Activated CD8-positive, alpha-beta memory T cell treated with anti-CD3 and anti-CD28 coated beads, Interleukin-2, amount 10 ng/mL, durations not matched to agents 7 days and 5 days (primary cell): Measurements from ENCODE around the gene LHFPL3. TPM values are rescaled to one million over a fixed set of nuclear protein-coding genes. Genes with fewer than 3 reads are reported as not detected.

Experiments
- ATAC-seq: fragments of 150-1000 bp; cut with Tn5 transposase; one replicate; pipeline ENCODE4 v1.10.0; 2021; ENCODE audit warnings: moderate library complexity
- CTCF ChIA-PET: fragments of 350-600 bp; sonication (Branson Sonifier 250); formaldehyde crosslinking; loops from one replicate; lab custom pipeline; 2021; ENCODE audit warnings: antibody characterized with exemption; lab: Charles Lee
- DNase-seq: peaks from one replicate; pipeline ENCODE4 v3.0.0-alpha.2; 2020
- H3K27ac Mint-ChIP-seq: one replicate; pipeline ENCODE4 v1.8.0; 2021; ENCODE audit warnings: mild to moderate bottlenecking, mixed read lengths
- H3K27me3 Mint-ChIP-seq: one replicate; pipeline ENCODE4 v1.8.0; 2021; ENCODE audit warnings: mixed read lengths
- H3K36me3 Mint-ChIP-seq: one replicate; pipeline ENCODE4 v1.8.0; 2021; ENCODE audit warnings: mild to moderate bottlenecking, mixed read lengths
- H3K4me1 Mint-ChIP-seq: one replicate; pipeline ENCODE4 v1.8.0; 2021; ENCODE audit warnings: mixed read lengths
- H3K4me3 Mint-ChIP-seq: one replicate; pipeline ENCODE4 v1.8.0; 2021; ENCODE audit warnings: mild to moderate bottlenecking, moderate library complexity, mixed read lengths
- H3K9me3 Mint-ChIP-seq: one replicate; pipeline ENCODE4 v1.8.0; 2022; ENCODE audit warnings: low read depth, mixed read lengths
- total RNA-seq, 2 experiments: library from RNA; stranded (reverse); gene quantifications; one replicate each; pipeline ENCODE4 v1.2.3, GENCODE V29; 2021

Gene LHFPL3
- total RNA-seq, 2 experiments from 2014 or later: not detected

DNA sequence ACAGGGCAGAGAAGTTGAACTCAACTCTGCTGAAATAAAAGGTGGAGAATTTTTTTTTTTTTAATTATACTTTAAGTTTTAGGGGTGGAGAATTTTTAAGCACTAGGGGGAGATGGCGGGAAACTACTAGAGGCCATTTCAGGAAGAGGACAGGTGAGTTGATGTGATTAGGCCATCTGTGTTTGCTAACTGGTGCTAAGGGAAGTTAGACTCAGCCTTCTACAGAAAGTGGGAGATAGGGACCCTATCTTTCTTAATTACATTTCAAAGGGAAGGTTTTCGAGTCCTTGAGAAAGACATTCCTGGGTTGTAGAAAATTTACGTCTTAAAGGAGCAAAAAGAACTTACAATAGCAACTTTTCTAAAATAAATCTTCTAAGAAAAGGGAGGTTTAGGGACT lies 124.8 kb downstream of the LHFPL3 start:
- Mint-ChIP-seq H3K4me1 (no peaks in the 10 kb centered on the region), H3K36me3 (no peaks in the 10 kb centered on the region), H3K27ac (no peak overlapping the region), H3K4me3 (no peak overlapping the region), H3K9me3 (no peaks in the 10 kb centered on the region), H3K27me3 (peaks cover under 1% of the 10 kb centered on the region)
- CTCF ChIA-PET: no interaction called here
- ATAC-seq (no peak), DNase-seq (no peak)

DNA sequence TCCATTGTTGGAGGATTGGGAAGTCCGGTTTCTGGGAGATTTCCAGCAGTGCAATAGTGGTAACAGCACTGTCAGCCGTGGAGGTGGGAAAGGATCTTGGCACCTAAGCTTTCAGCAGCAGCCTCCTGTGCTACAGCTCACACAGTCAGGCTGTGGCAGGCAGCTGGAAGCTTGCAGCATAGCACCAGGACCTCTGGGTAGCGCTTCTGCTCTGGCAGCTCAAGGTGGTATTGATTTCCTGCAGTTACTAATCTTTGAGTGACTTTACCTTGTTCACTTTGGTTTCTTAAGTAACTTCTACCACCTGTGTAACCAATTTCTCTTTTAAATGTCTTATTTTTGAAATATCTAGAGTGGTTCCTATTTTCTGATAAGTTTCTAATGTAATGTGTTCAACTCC lies 130.5 kb downstream of the LHFPL3 start:
- H3K9me3 Mint-ChIP-seq: no peaks in the 10 kb centered on the region
- CTCF ChIA-PET: no interaction called here
- H3K4me1 Mint-ChIP-seq: no peaks in the 10 kb centered on the region
- DNase-seq (no peak), ATAC-seq (no peak)
- no peak overlapping the region for H3K27ac Mint-ChIP-seq
- H3K27me3 Mint-ChIP-seq: no peaks in the 10 kb centered on the region
- H3K4me3 Mint-ChIP-seq: no peak overlapping the region
- no peaks in the 10 kb centered on the region for H3K36me3 Mint-ChIP-seq

DNA sequence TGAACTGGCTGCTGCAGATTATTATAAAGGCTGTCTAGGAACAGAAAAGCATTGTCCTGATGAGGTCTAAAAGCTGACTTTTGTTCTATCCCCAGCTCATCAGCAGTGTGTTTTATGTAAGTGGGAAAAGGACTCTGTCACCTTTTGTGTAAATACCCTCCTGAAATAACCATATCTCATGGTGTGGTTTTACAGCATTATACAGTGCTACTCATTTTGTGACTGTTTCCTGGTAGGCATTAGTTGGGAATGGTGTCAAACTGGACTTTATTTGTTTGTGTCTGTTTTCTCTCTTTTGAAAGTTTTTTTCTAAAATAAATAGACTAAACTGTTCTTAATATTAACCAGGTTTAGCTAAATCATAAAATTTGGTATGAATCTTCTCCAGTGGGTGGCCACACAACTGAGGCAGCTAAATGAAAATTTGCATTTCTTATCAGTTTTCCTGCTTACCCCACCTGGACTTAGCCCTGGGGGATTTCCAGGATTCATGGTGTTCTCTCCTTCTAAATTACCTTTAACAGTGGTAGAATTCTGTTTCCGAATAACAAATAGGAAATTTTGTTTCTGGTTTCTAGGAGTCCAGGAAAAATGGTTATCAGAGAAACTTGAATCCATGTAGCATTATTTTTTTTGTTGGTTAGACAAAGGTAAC lies 140.9 kb downstream of the LHFPL3 start:
- H3K27ac Mint-ChIP-seq: no peak overlapping the region
- ATAC-seq: no peak
- CTCF ChIA-PET: no interaction called here
- no peaks in the 10 kb centered on the region for H3K4me1 Mint-ChIP-seq
- DNase-seq: no peak
- peaks cover 4% of the 10 kb centered on the region for H3K9me3 Mint-ChIP-seq
- no peaks in the 10 kb centered on the region for H3K27me3 Mint-ChIP-seq
- H3K4me3 Mint-ChIP-seq: no peak overlapping the region
- no peaks in the 10 kb centered on the region for H3K36me3 Mint-ChIP-seq

DNA sequence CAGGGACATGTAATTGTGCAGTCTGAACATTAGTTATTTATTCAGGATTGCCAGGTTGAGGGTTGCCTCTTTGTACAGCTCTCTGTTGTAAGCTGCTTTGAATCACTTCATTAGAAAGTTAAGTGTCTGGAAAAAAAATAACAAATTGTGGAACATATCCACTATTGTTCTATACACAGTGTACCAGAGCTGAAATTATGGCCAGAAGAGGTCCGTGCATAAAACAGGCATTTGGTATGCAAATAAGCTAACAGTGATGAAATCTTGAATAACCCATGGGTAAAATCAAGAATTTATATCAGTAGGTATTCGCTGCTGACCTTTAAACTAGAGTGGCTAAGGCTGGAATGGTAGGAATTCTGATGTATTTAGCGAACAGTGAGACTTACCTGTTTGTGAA lies 152.1 kb downstream of the LHFPL3 start:
- Mint-ChIP-seq H3K9me3 (no peaks in the 10 kb centered on the region), H3K27me3 (no peaks in the 10 kb centered on the region), H3K4me3 (no peak overlapping the region), H3K36me3 (no peaks in the 10 kb centered on the region), H3K4me1 (no peaks in the 10 kb centered on the region), H3K27ac (no peak overlapping the region)
- no peak for DNase-seq
- CTCF ChIA-PET: interaction anchor here (0.6 kb wide), 1 partner anchor 1034 kb away, joined by 3 read pairs; no protein-coding TSS in a partner anchor
- no peak for ATAC-seq

DNA sequence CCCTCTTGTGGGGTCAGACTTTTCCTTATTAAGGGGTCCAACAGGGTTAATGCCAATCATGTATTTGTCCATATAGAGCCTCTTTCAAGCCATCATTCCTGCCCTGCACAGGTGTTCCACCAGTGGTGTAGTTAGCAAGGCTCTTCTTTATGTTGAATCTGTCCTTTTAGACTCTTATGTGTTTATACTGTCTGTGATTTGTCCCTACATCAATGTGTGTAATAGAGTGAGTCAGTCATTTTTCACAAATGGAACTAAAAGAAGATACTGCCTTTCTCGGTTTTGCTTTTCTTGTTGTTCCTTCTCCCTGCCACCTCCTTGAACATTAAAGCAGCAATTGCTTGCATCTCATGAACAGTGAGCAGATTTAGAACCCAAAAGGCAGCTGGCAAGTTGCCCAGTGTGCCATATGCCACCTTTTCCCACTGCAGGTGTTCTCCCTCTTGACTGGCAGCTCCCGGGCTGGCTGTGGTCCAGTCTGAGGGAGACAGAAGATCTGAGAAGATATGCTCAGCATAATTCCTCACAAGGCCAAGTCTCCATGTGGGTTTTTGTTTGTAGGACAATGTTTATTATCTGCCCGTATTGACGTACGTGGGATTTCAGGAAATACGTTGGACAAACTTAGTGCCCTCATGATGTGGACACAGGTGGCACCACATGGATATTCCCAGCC lies 154.1 kb downstream of the LHFPL3 start:
- CTCF ChIA-PET: no interaction called here
- no peaks in the 10 kb centered on the region for H3K36me3 Mint-ChIP-seq
- DNase-seq (no peak), ATAC-seq (no peak)
- no peaks in the 10 kb centered on the region for H3K27me3 Mint-ChIP-seq
- H3K4me3 Mint-ChIP-seq: no peak overlapping the region
- no peaks in the 10 kb centered on the region for H3K9me3 Mint-ChIP-seq
- H3K27ac Mint-ChIP-seq: no peak overlapping the region
- no peaks in the 10 kb centered on the region for H3K4me1 Mint-ChIP-seq

DNA sequence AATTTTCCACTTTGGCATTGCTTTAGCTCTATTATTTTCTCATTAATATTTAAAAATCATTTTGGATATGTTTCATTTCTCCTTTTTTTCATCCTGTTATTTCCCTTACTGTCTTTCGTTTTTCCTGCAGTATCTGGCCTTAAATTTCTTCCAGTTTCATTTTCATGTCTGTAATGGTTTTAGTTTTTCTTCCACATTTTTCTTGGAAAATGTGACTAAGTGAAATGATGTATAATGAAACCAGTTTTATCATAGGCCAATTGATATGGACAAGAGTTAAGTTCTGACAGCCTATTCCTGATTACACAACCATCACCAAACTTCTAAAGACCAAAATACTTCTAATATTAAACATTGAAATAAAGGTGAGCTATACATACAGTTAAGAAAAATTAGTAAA lies 158.5 kb downstream of the LHFPL3 start:
- Mint-ChIP-seq H3K36me3 (no peaks in the 10 kb centered on the region), H3K27me3 (peaks cover 2% of the 10 kb centered on the region), H3K4me1 (no peaks in the 10 kb centered on the region), H3K4me3 (no peak overlapping the region), H3K27ac (no peak overlapping the region), H3K9me3 (no peaks in the 10 kb centered on the region)
- CTCF ChIA-PET: no interaction called here
- DNase-seq (no peak), ATAC-seq (no peak)

DNA sequence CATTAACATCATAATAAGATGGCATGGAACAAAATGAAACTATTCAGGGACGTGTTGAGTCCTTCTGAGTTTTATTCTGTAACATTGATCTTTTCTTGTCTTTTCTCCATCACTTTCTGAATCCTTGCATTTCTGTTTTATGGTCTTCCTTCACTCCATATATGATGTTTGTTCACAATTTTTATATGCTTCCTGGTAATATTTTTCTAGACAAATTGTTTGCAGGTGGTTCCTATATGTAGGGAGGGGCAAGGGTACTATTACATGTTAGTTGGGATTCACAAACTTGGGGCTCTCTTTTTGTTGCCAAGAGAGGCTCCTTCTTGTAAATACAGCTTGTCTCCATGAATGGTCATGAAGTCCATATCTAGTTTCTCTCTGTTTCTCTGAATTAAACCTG lies 159.2 kb downstream of the LHFPL3 start:
- Mint-ChIP-seq H3K36me3 (no peaks in the 10 kb centered on the region), H3K4me1 (no peaks in the 10 kb centered on the region), H3K27me3 (peaks cover 2% of the 10 kb centered on the region), H3K4me3 (no peak overlapping the region), H3K9me3 (no peaks in the 10 kb centered on the region), H3K27ac (no peak overlapping the region)
- no peak for DNase-seq
- ATAC-seq: no peak
- CTCF ChIA-PET: no interaction called here

DNA sequence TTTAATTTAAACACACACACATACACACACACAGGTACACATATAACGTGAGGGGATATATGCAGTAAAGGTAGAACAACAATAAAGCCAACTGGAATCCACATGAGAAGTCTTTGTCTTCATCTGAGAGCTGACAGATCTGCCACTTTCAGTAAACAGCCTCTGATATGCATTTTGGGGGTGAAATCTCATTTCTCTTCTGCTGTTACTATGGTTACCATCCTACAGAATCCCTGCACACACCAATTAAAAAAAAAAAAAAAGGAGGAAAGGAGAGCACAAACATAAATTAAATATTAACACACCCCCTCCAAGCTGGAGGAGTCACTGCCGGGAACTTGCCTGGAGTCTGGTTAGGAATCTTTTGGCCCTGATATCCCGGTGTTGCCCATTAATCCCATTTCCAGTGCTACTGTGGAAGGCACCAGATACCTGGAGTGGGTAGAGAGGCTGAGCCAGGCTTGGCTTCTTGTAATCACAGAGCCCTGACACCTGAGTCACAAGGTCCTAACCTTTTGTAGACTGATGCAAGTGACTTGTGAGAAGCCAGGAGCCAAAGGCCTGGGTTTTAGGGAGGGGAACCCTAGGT lies 169.1 kb downstream of the LHFPL3 start:
- ATAC-seq (no peak), DNase-seq (no peak)
- Mint-ChIP-seq H3K4me1 (no peaks in the 10 kb centered on the region), H3K27me3 (no peaks in the 10 kb centered on the region), H3K9me3 (no peaks in the 10 kb centered on the region), H3K4me3 (no peak overlapping the region), H3K36me3 (no peaks in the 10 kb centered on the region), H3K27ac (no peak overlapping the region)
- CTCF ChIA-PET: no interaction called here

DNA sequence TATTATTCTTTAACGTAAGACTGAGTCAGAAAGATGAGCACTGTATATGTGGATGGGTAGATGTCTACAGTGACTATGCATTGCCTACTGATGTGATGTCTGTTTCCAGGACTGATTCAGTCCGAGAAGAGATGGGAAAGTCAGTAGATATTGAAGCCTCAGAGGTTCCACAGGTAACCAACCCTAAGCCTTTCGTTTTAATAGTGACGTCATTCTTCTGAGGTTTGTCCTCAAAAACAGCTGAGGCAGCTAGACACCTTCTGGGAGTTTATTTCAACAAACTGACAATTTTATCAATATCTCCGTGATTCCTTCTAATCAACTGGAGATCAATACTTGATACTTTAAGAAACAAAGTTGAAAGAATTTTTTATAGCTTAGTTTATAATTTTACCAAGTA lies 171.6 kb downstream of the LHFPL3 start:
- DNase-seq (no peak), ATAC-seq (no peak)
- Mint-ChIP-seq H3K27me3 (no peaks in the 10 kb centered on the region), H3K27ac (no peak overlapping the region), H3K4me3 (no peak overlapping the region), H3K36me3 (no peaks in the 10 kb centered on the region), H3K4me1 (no peaks in the 10 kb centered on the region), H3K9me3 (no peaks in the 10 kb centered on the region)
- CTCF ChIA-PET: no interaction called here

DNA sequence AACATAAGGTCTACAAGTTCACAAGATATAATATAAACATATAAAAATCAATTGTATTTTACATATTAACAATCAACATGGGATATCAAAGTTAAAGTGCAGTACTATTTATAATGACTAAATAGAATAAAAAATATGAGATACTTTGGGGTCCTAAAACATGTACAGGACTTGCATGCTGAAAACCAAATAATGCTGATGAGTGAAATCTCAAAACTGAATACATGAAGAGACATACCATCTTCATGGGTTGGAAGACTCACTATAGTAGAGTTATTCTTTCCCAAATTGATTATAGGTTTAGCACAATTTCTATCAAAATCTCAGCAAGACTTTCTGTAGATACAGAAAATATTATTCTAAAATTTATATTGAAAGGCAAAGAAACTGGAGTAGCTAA lies 181.5 kb downstream of the LHFPL3 start:
- H3K9me3 Mint-ChIP-seq: peaks cover 2% of the 10 kb centered on the region
- no peak for DNase-seq
- no peaks in the 10 kb centered on the region for H3K4me1 Mint-ChIP-seq
- no peak for ATAC-seq
- H3K27me3 Mint-ChIP-seq: no peaks in the 10 kb centered on the region
- no peaks in the 10 kb centered on the region for H3K36me3 Mint-ChIP-seq
- CTCF ChIA-PET: no interaction called here
- H3K27ac Mint-ChIP-seq: no peak overlapping the region
- H3K4me3 Mint-ChIP-seq: no peak overlapping the region

DNA sequence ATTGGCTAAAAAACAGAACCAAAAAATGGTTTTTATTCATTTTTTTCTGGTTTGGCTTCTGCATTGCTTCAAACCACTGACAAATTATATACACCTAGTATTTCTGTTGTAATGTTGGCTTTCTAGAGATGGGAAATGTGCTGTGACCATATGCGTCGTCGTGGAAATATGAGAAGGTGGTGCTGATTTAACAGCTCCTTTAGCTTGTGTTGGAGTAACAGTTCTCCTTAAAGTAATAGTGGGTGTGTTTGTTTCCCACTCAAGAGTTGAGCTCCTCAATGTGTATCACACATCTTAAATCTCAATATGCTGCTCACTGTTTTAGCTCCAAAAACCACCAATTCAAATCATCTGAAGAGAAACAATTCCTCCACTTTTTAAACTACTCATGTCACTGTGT lies 196.4 kb downstream of the LHFPL3 start:
- no peaks in the 10 kb centered on the region for H3K4me1 Mint-ChIP-seq
- no peak for ATAC-seq
- peaks cover 2% of the 10 kb centered on the region for H3K27me3 Mint-ChIP-seq
- no peak for DNase-seq
- no peaks in the 10 kb centered on the region for H3K36me3 Mint-ChIP-seq
- CTCF ChIA-PET: no interaction called here
- H3K4me3 Mint-ChIP-seq: no peak overlapping the region
- no peaks in the 10 kb centered on the region for H3K9me3 Mint-ChIP-seq
- H3K27ac Mint-ChIP-seq: no peak overlapping the region

DNA sequence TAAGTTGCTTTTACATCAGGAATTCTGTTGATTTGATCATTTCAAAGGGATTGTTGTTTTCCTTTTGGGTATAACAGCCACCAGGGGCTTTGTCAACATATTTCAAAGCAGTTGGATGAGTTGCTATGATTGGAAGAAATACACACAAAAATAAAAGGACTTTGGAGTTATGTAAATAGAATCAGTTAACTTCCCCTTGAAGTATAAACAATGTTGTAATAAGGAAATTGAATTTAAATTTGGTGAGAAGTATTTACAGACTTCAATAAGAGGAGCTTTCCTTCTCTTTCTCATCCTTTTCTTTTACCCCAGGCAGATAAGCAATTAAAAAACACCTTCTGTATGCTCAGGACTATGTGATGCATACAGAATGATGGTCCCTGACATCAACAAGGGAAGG lies 199.7 kb downstream of the LHFPL3 start:
- H3K4me1 Mint-ChIP-seq: no peaks in the 10 kb centered on the region
- peaks cover 2% of the 10 kb centered on the region for H3K27me3 Mint-ChIP-seq
- H3K36me3 Mint-ChIP-seq: no peaks in the 10 kb centered on the region
- no peak overlapping the region for H3K4me3 Mint-ChIP-seq
- no peaks in the 10 kb centered on the region for H3K9me3 Mint-ChIP-seq
- no peak for ATAC-seq
- CTCF ChIA-PET: interaction anchor here (1.0 kb wide), 1 partner anchor 9 kb away, joined by 3 read pairs; no protein-coding TSS in a partner anchor
- no peak for DNase-seq
- H3K27ac Mint-ChIP-seq: no peak overlapping the region

DNA sequence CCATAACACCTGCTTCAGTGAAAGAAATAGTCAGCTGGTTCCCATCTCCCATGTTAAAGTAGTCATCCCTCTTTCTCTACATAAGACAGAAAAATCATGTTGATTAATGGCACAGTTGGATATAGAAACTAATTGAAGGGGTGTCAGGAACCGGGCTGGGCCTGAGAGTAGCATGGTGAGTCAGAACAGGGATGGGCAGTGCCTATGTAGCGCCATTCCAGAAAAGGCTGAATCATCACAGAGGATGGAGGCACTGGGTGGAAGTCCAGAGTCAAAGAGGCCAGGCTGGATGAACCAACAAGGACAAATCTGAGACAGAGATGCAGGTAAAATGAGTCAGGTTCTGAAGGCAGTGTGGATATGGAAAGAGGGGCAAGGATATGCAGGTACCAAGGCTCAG lies 201.2 kb downstream of the LHFPL3 start:
- H3K36me3 Mint-ChIP-seq: no peaks in the 10 kb centered on the region
- peaks cover 2% of the 10 kb centered on the region for H3K27me3 Mint-ChIP-seq
- no peaks in the 10 kb centered on the region for H3K9me3 Mint-ChIP-seq
- H3K4me1 Mint-ChIP-seq: no peaks in the 10 kb centered on the region
- ATAC-seq: no peak
- CTCF ChIA-PET: no interaction called here
- DNase-seq: no peak
- no peak overlapping the region for H3K27ac Mint-ChIP-seq
- no peak overlapping the region for H3K4me3 Mint-ChIP-seq

DNA sequence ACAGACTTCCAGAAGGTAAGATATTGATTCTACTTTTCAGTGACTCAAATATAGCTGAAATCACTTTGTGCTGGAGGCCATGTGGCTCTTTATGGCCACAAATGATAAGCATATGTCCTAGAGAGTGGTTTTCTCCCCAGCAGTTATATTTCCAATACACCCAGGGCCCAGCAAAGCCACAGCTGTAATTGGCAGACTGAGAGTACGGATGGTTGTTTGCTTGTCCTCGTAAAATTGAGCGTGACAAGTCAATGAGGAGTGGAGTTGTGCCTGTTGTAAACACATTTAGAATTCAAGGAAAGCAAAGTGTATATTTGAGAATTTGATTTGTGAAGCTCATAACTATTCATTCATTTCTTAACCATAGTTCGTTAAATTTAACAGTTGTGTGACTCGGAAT lies 201.8 kb downstream of the LHFPL3 start:
- H3K4me1 Mint-ChIP-seq: no peaks in the 10 kb centered on the region
- CTCF ChIA-PET: no interaction called here
- ATAC-seq (no peak), DNase-seq (no peak)
- no peaks in the 10 kb centered on the region for H3K9me3 Mint-ChIP-seq
- no peaks in the 10 kb centered on the region for H3K36me3 Mint-ChIP-seq
- H3K27me3 Mint-ChIP-seq: peaks cover 2% of the 10 kb centered on the region
- H3K4me3 Mint-ChIP-seq: no peak overlapping the region
- H3K27ac Mint-ChIP-seq: no peak overlapping the region
